H54 (cell line): ENCODE measurements around the gene RASA3.
"Not testable (repeated sequence)": the region's sequence is repeated elsewhere in the genome, so short reads cannot be mapped to it uniquely, and the experiment has no call there.

Experiments used
- DNase-seq: peaks from one replicate; pipeline ENCODE4 v3.0.0; 2011; ENCODE audit warnings: low spot score, mixed read lengths; ENCODE audit not compliant: insufficient read length
- FAIRE-seq: peaks from 3 replicates; lab custom pipeline; 2011; peaks lifted over from hg19 to GRCh38; lab: Jason Lieb, UNC
- POLR2A ChIP-seq: IDR thresholded peaks from 2 replicates; pipeline ENCODE4 v1.6.1; 2011; ENCODE audit warnings: low read depth, mild to moderate bottlenecking, low read length

RASA3 gene

GRCh38 chr13:114122127-114122511 lies 10.3 kb downstream of the RASA3 start:
- FAIRE-seq (no peak), DNase-seq (no peak)
- TF ChIP-seq POLR2A, result no peak

GRCh38 chr13:114121496-114122126 lies 10.8 kb downstream of the RASA3 start:
- FAIRE-seq, result no peak
- no peak for DNase-seq
- TF ChIP-seq POLR2A, result no peak

- FAIRE-seq, result no peak
- no peak for TF ChIP-seq POLR2A
- DNase-seq, result no peak
Measured at GRCh38 chr13:114121031-114121430, 11.4 kb downstream of the RASA3 start.

- no peak for TF ChIP-seq POLR2A
- no peak for DNase-seq
- FAIRE-seq, result no peak
Measured at GRCh38 chr13:114120591-114121011, 11.8 kb downstream of the RASA3 start.

- FAIRE-seq, result peak; percentile 60
Measured at GRCh38 chr13:114119196-114119595, 13.2 kb downstream of the RASA3 start.

GRCh38 chr13:114118511-114119123 lies 13.8 kb downstream of the RASA3 start:
- FAIRE-seq (no peak), DNase-seq (no peak)
- peak; percentile 10; the same call in 1 of the 2 replicates for TF ChIP-seq POLR2A

More at GRCh38 chr13:114119196-114119595, 13.2 kb downstream of the RASA3 start:
- DNase-seq, result peak; percentile 93
- no peak for TF ChIP-seq POLR2A

GRCh38 chr13:114118086-114118485 lies 14.3 kb downstream of the RASA3 start:
- TF ChIP-seq POLR2A, result no peak
- no peak for DNase-seq
- FAIRE-seq, result no peak

- FAIRE-seq, DNase-seq: not testable (repeated sequence)
Measured at GRCh38 chr13:114117341-114117874, 15.0 kb downstream of the RASA3 start.

- DNase-seq (no peak), FAIRE-seq (no peak)
- TF ChIP-seq POLR2A, result no peak
Measured at GRCh38 chr13:114116734-114117133, 15.7 kb downstream of the RASA3 start.

- FAIRE-seq (no peak), DNase-seq (no peak)
- TF ChIP-seq POLR2A, result no peak
Measured at GRCh38 chr13:114115796-114116195, 16.6 kb downstream of the RASA3 start.

- peak; percentile 84 for FAIRE-seq
- DNase-seq, result peak; percentile 91
- TF ChIP-seq POLR2A, result no peak
Measured at GRCh38 chr13:114115191-114115671, 17.2 kb downstream of the RASA3 start.

- DNase-seq, FAIRE-seq: not testable (repeated sequence)
Measured at GRCh38 chr13:114114666-114115065, 17.8 kb downstream of the RASA3 start.

GRCh38 chr13:114114006-114114640 lies 18.3 kb downstream of the RASA3 start:
- TF ChIP-seq POLR2A, result no peak
- FAIRE-seq, result no peak
- DNase-seq, result no peak

- not testable (repeated sequence) for DNase-seq, FAIRE-seq
Measured at GRCh38 chr13:114113395-114113794, 19.0 kb downstream of the RASA3 start.
